WTC11 (cell line): ENCODE data around the gene VWA5A. TPM values are rescaled to one million over a fixed set of nuclear protein-coding genes. Genes with fewer than 3 reads are reported as not detected.

Experiments
- ATAC-seq: fragments of 200-7000 bp; cut with Tn5 transposase; 2 replicates; pipeline ENCODE4 v1.10.0; 2021; ENCODE audit warnings: mild to moderate bottlenecking, moderate library complexity
- CTCF ChIA-PET: fragments of 300-600 bp; sonication (Branson Sonifier 250); formaldehyde crosslinking; loops from one replicate; lab custom pipeline; 2021; ENCODE audit warnings: antibody characterized with exemption; lab: Charles Lee
- POLR2A ChIA-PET: fragments of 350-600 bp; sonication (Branson Sonifier 250); formaldehyde crosslinking; loops from one replicate; lab custom pipeline; 2021; ENCODE audit warnings: antibody characterized with exemption; lab: Charles Lee
- DNase-seq: peaks from one replicate; pipeline ENCODE4 v3.0.0; 2021; ENCODE audit warnings: low spot score
- H3K27ac Mint-ChIP-seq: 2 replicates; pipeline ENCODE4 v1.8.0; 2021; ENCODE audit warnings: mixed read lengths
- H3K27me3 Mint-ChIP-seq: 2 replicates; pipeline ENCODE4 v1.8.0; 2021; ENCODE audit warnings: low read depth, mild to moderate bottlenecking, moderate library complexity, mixed read lengths
- H3K36me3 Mint-ChIP-seq: 2 replicates; pipeline ENCODE4 v1.8.0; 2021; ENCODE audit warnings: mixed read lengths
- H3K4me1 Mint-ChIP-seq: 2 replicates; pipeline ENCODE4 v1.8.0; 2022; ENCODE audit warnings: mixed read lengths
- H3K4me3 Mint-ChIP-seq: 2 replicates; pipeline ENCODE4 v1.8.0; 2021; ENCODE audit warnings: mild to moderate bottlenecking, moderate library complexity, mixed read lengths
- H3K9me3 Mint-ChIP-seq: 2 replicates; pipeline ENCODE4 v1.8.0; 2021; ENCODE audit warnings: mixed read lengths
- ATF2 ChIP-seq: sonication (generic); formaldehyde crosslinking; IDR thresholded peaks from 2 replicates; pipeline ENCODE4 v1.8.1; 2022; ENCODE audit warnings: low read depth, missing genetic modification reagents, borderline replicate concordance
- CBFB ChIP-seq: sonication (generic); formaldehyde crosslinking; IDR thresholded peaks from 2 replicates; pipeline ENCODE4 v1.8.1; 2022; ENCODE audit warnings: mild to moderate bottlenecking, low read depth, missing genetic modification reagents
- EMX1 ChIP-seq: fragments of 250-450 bp; sonication (Bioruptor Pico); IDR thresholded peaks from 2 replicates; pipeline ENCODE4 v1.8.0; 2021; ENCODE audit warnings: mild to moderate bottlenecking
- FOXK1 ChIP-seq: sonication (generic); formaldehyde crosslinking; IDR thresholded peaks from 2 replicates; pipeline ENCODE4 v1.8.0; 2022; ENCODE audit warnings: mild to moderate bottlenecking, moderate library complexity, missing genetic modification reagents
- GTF2I ChIP-seq: fragments of 250-450 bp; sonication (Bioruptor Pico); conservative IDR thresholded peaks from 2 replicates; pipeline ENCODE4 v1.4.0; 2021; ENCODE audit warnings: mild to moderate bottlenecking
- HMGA2 ChIP-seq: fragments of 250-450 bp; sonication (Bioruptor Pico); IDR thresholded peaks from 2 replicates; pipeline ENCODE4 v1.4.0; 2021; ENCODE audit warnings: mild to moderate bottlenecking, moderate library complexity
- IRF2 ChIP-seq: sonication (generic); formaldehyde crosslinking; IDR thresholded peaks from 2 replicates; pipeline ENCODE4 v1.8.0; 2022; ENCODE audit warnings: low read depth, missing genetic modification reagents, borderline replicate concordance
- MAX ChIP-seq: sonication (generic); formaldehyde crosslinking; IDR thresholded peaks from 2 replicates; pipeline ENCODE4 v1.8.0; 2022; ENCODE audit warnings: mild to moderate bottlenecking, missing genetic modification reagents
- NR3C1 ChIP-seq: sonication (generic); formaldehyde crosslinking; conservative IDR thresholded peaks from 2 replicates; pipeline ENCODE4 v1.8.1; 2023; ENCODE audit warnings: low read depth, mild to moderate bottlenecking, missing genetic modification reagents
- USF1 ChIP-seq: sonication (generic); formaldehyde crosslinking; IDR thresholded peaks from 2 replicates; pipeline ENCODE4 v1.8.0; 2022; ENCODE audit warnings: mild to moderate bottlenecking, missing genetic modification reagents
- ZBTB43 ChIP-seq: sonication (generic); formaldehyde crosslinking; IDR thresholded peaks from 2 replicates; pipeline ENCODE4 v1.8.1; 2023; ENCODE audit warnings: mild to moderate bottlenecking, missing genetic modification reagents
- ZNF138 ChIP-seq: sonication (generic); formaldehyde crosslinking; conservative IDR thresholded peaks from 2 replicates; pipeline ENCODE4 v1.8.1; 2022; ENCODE audit warnings: mild to moderate bottlenecking, moderate library complexity, missing genetic modification reagents
- ZNF425 ChIP-seq: fragments of 250-450 bp; sonication (Bioruptor Pico); conservative IDR thresholded peaks from 2 replicates; pipeline ENCODE4 v1.9.0; 2021; ENCODE audit warnings: mild to moderate bottlenecking
- total RNA-seq: library from RNA; stranded (reverse); gene quantifications from 3 replicates; pipeline ENCODE4 v1.2.3, GENCODE V29; 2021
- TF ChIP-seq, protein P1 (sequence below): fragments of 250-450 bp; sonication (Bioruptor Pico); IDR thresholded peaks from 2 replicates; pipeline ENCODE4 v1.9.0; 2021; ENCODE audit warnings: mild to moderate bottlenecking
- TF ChIP-seq, protein P2 (sequence below): sonication (generic); formaldehyde crosslinking; IDR thresholded peaks from 2 replicates; pipeline ENCODE4 v1.8.1; 2022; ENCODE audit warnings: low read depth, mild to moderate bottlenecking, moderate library complexity, missing genetic modification reagents, borderline replicate concordance
- TF ChIP-seq, protein P3 (sequence below): sonication (generic); formaldehyde crosslinking; IDR thresholded peaks from 2 replicates; pipeline ENCODE4 v1.8.1; 2023; ENCODE audit warnings: mild to moderate bottlenecking, missing genetic modification reagents, moderate library complexity
- TF ChIP-seq, protein P4 (sequence below): sonication (generic); formaldehyde crosslinking; IDR thresholded peaks from 2 replicates; pipeline ENCODE4 v1.8.0; 2023; ENCODE audit warnings: mild to moderate bottlenecking, missing genetic modification reagents

VWA5A gene
- total RNA-seq, 1 experiment from 2014 or later: 19.5 TPM

GRCh38 chr11:124078591-124078990, 36.7 kb upstream of the VWA5A start:
- ChIA-PET CTCF (no interaction called here), POLR2A (no interaction called here)
- ATAC-seq: no peak
- peaks cover 4% of the 10 kb centered on the region; the same call in 1 of the 2 replicates for H3K4me1 Mint-ChIP-seq
- H3K27me3 Mint-ChIP-seq: no peaks in the 10 kb centered on the region
- H3K4me3 Mint-ChIP-seq: no peak overlapping the region
- TF ChIP-seq IRF2: no peak
- TF ChIP-seq, protein P1, sequence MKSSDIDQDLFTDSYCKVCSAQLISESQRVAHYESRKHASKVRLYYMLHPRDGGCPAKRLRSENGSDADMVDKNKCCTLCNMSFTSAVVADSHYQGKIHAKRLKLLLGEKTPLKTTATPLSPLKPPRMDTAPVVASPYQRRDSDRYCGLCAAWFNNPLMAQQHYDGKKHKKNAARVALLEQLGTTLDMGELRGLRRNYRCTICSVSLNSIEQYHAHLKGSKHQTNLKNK (CRISPR knock-in tag): no peak
- TF ChIP-seq, protein P2, sequence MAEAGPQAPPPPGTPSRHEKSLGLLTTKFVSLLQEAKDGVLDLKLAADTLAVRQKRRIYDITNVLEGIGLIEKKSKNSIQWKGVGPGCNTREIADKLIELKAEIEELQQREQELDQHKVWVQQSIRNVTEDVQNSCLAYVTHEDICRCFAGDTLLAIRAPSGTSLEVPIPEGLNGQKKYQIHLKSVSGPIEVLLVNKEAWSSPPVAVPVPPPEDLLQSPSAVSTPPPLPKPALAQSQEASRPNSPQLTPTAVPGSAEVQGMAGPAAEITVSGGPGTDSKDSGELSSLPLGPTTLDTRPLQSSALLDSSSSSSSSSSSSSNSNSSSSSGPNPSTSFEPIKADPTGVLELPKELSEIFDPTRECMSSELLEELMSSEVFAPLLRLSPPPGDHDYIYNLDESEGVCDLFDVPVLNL: no peak
- no peak for TF ChIP-seq ZNF138 (CRISPR knock-in tag)
- TF ChIP-seq EMX1 (CRISPR knock-in tag): no peak
- TF ChIP-seq, protein P3, sequence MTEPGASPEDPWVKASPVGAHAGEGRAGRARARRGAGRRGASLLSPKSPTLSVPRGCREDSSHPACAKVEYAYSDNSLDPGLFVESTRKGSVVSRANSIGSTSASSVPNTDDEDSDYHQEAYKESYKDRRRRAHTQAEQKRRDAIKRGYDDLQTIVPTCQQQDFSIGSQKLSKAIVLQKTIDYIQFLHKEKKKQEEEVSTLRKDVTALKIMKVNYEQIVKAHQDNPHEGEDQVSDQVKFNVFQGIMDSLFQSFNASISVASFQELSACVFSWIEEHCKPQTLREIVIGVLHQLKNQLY (CRISPR knock-in tag): no peak
- TF ChIP-seq ATF2 (CRISPR knock-in tag): no peak
- TF ChIP-seq ZNF425 (CRISPR knock-in tag): no peak
- TF ChIP-seq, protein P4, sequence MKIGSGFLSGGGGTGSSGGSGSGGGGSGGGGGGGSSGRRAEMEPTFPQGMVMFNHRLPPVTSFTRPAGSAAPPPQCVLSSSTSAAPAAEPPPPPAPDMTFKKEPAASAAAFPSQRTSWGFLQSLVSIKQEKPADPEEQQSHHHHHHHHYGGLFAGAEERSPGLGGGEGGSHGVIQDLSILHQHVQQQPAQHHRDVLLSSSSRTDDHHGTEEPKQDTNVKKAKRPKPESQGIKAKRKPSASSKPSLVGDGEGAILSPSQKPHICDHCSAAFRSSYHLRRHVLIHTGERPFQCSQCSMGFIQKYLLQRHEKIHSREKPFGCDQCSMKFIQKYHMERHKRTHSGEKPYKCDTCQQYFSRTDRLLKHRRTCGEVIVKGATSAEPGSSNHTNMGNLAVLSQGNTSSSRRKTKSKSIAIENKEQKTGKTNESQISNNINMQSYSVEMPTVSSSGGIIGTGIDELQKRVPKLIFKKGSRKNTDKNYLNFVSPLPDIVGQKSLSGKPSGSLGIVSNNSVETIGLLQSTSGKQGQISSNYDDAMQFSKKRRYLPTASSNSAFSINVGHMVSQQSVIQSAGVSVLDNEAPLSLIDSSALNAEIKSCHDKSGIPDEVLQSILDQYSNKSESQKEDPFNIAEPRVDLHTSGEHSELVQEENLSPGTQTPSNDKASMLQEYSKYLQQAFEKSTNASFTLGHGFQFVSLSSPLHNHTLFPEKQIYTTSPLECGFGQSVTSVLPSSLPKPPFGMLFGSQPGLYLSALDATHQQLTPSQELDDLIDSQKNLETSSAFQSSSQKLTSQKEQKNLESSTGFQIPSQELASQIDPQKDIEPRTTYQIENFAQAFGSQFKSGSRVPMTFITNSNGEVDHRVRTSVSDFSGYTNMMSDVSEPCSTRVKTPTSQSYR (CRISPR knock-in tag): no peak
- TF ChIP-seq NR3C1 (CRISPR knock-in tag): no peak
- TF ChIP-seq CBFB (CRISPR knock-in tag): no peak
- TF ChIP-seq ZBTB43 (CRISPR knock-in tag): no peak
- no peak for TF ChIP-seq FOXK1 (CRISPR knock-in tag)
- TF ChIP-seq USF1 (CRISPR knock-in tag): no peak
- TF ChIP-seq MAX (CRISPR knock-in tag): no peak
- TF ChIP-seq GTF2I: no peak
- TF ChIP-seq HMGA2: no peak
- no peak for DNase-seq
- no peaks in the 10 kb centered on the region for H3K9me3 Mint-ChIP-seq
- no peak overlapping the region for H3K27ac Mint-ChIP-seq
- no peaks in the 10 kb centered on the region for H3K36me3 Mint-ChIP-seq
